GM21529 (cell line): ENCODE measurements around the gene CNTD1.

Source experiments
- ATAC-seq: cut with Tn5 transposase; IDR thresholded peaks from one replicate; pipeline ENCODE4 v1.9.1; 2021; ENCODE audit not compliant: unreplicated experiment

Gene CNTD1

GRCh38 chr17:42803074-42803883 is 4.6 kb downstream of the CNTD1 start:
- no peak for ATAC-seq

GRCh38 chr17:42804918-42805367 is 6.3 kb downstream of the CNTD1 start:
- ATAC-seq: no peak

- ATAC-seq: no peak
These were observed 7.6 kb downstream of the CNTD1 start for GRCh38 chr17:42806249-42806648.

- ATAC-seq: no peak
These were observed 10.6 kb downstream of the CNTD1 start for GRCh38 chr17:42809250-42809649.

- no peak for ATAC-seq
These were observed 16.2 kb downstream of the CNTD1 start for GRCh38 chr17:42814633-42815399.

GRCh38 chr17:42817866-42818265 is 19.2 kb downstream of the CNTD1 start:
- ATAC-seq: no peak

- no peak for ATAC-seq
These were observed 19.7 kb downstream of the CNTD1 start for GRCh38 chr17:42818379-42818778.

GRCh38 chr17:42819939-42820535 is 21.4 kb downstream of the CNTD1 start:
- ATAC-seq: no peak

GRCh38 chr17:42821176-42821575 is 22.5 kb downstream of the CNTD1 start:
- no peak for ATAC-seq

GRCh38 chr17:42827472-42827871 is 28.8 kb downstream of the CNTD1 start:
- no peak for ATAC-seq

- ATAC-seq: no peak
These were observed 32.3 kb downstream of the CNTD1 start for GRCh38 chr17:42830971-42831370.

GRCh38 chr17:42832213-42832933 is 33.7 kb downstream of the CNTD1 start:
- ATAC-seq: peak; percentile 18

GRCh38 chr17:42832934-42833766 is 34.5 kb downstream of the CNTD1 start, which contains the start of gene PSME3:
TSS of gene PSME3 (plus strand) at chr17:42833397. CDS start at chr17:42833632, 235 bp downstream.
- peak; percentile 76 for ATAC-seq

GRCh38 chr17:42833767-42834422 is 35.2 kb downstream of the CNTD1 start:
- ATAC-seq: peak; percentile 15

GRCh38 chr17:42835732-42836131 is 37.1 kb downstream of the CNTD1 start:
- ATAC-seq: no peak

- ATAC-seq: no peak
These were observed 43.5 kb downstream of the CNTD1 start for GRCh38 chr17:42841975-42842685.

- ATAC-seq: no peak
These were observed 44.8 kb downstream of the CNTD1 start for GRCh38 chr17:42843358-42843934.

GRCh38 chr17:42844271-42844670 is 45.6 kb downstream of the CNTD1 start, which contains the start of gene AOC2:
TSS of gene AOC2 (plus strand) at chr17:42844580. CDS start at chr17:42844627, 47 bp downstream.
- no peak for ATAC-seq
